Right cardiac atrium (tissue), 5 donors: Measurements from ENCODE around the gene HNMT. TPM values are rescaled to one million over a fixed set of nuclear protein-coding genes. Genes with fewer than 3 reads are reported as not detected.
"Not testable (repeated sequence)": the region's sequence is repeated elsewhere in the genome, so short reads cannot be mapped to it uniquely, and the experiment has no call there.

ENCODE experiments used
- ATAC-seq, 2 donors: fragments of 200-7000 bp; cut with Tn5 transposase; one replicate each; pipeline versions ENCODE4 v1.8.0 to v1.9.1; 2020; ENCODE audit warnings: moderate library complexity in 2 of 2, mild to moderate bottlenecking in 1 of 2
- DNase-seq, 3 donors: peaks; one replicate each; pipeline ENCODE4 v3.0.0-alpha.2; 2020
- H3K27ac ChIP-seq: one replicate; pipeline ENCODE4 v1.5.1; 2013; ENCODE audit warnings: mild to moderate bottlenecking, low read length, control low read depth, moderate library complexity
- H3K27me3 ChIP-seq: one replicate; pipeline ENCODE4 v1.6.1; 2013; ENCODE audit not compliant: control insufficient read depth, insufficient read depth
- H3K4me1 ChIP-seq: one replicate; pipeline ENCODE4 v1.6.1; 2013; ENCODE audit warnings: low read length; ENCODE audit not compliant: control insufficient read depth, insufficient read depth
- H3K4me3 ChIP-seq: one replicate; pipeline ENCODE4 v1.5.1; 2013; ENCODE audit warnings: low read length, control low read depth
- H3K9me3 ChIP-seq: one replicate; pipeline ENCODE4 v1.6.1; 2013; ENCODE audit warnings: low read length; ENCODE audit not compliant: control insufficient read depth
- WGBS: extraction: QIAGEN DNeasy Blood & Tissue Kit; methylation state at CpG from one replicate; pipeline ENCODE4 v1.1.7; 2013; 5-methylcytosine and 5-hydroxymethylcytosine counted together
- intact Hi-C, 4 donors: fragments of 100-400 bp; cut with DNase I; formaldehyde crosslinking; loops; one replicate each; pipeline versions ENCODE4 v1.11.0 to v1.14.0; 2022 to 2023
- polyA plus RNA-seq: library from polyadenylated mRNA; stranded (reverse); fragments of 200-250 nt; gene quantifications from one replicate; pipeline ENCODE4 v1.2.3, GENCODE V29; 2013
- total RNA-seq, 4 donors: library from RNA; stranded (reverse); fragmentation: NEBNext Ultra II Directional; extraction: Animal tissue kit (Norgen Biotek cat#: 25700); gene quantifications; one replicate each; pipeline ENCODE4 v1.2.1, GENCODE V29; 2021
- donor health status: healthy with polysubstance abuse.
- donor health status: DM: no; HTN: yes; CAD: no.
- donor health status: DM: no; HTN: no; CAD: no.
- donor health status: DM: no; HTN: yes; CAD: no; lungs with severe emphysema.
- donor health status: DM: yes; HTN: yes; CAD: no.

The HNMT gene
- total and polyA plus RNA-seq, 5 donors = 13.7 to 25.6 (median 22.9) TPM

DNA sequence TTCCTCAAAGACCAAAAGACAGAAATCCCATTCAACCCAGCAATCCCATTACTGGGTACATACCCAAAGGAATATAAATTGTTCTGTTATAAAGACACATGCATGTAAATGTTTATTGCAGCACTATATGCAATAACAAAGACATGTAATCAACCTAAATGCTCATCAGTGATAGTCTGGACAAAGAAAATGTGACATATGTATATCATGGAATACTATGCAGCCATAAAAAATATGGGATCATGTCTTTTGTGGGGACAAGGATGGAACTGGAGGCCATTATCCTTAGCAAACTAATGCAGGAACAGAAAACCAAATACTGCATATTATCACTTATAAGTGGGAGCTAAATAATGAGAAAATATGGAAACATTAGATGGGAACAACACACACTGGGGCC is 2.7 kb upstream of the HNMT start:
- no peak overlapping the region for H3K4me3 ChIP-seq
- no peak for DNase-seq
- no peak overlapping the region for H3K27ac ChIP-seq
- no peaks in the 10 kb centered on the region for H3K27me3 ChIP-seq
- no peaks in the 10 kb centered on the region for H3K9me3 ChIP-seq
- H3K4me1 ChIP-seq = peaks cover 3% of the 10 kb centered on the region
- intact Hi-C loops = no loop called here
- no peak for ATAC-seq

- WGBS = 41% methylated on average over 9 of the region's 9 CpGs
- ATAC-seq (peak; percentile 27), DNase-seq (no peak)
- H3K27ac ChIP-seq = peak overlapping the region; percentile 99
- no peaks in the 10 kb centered on the region for H3K9me3 ChIP-seq
- peaks cover 3% of the 10 kb centered on the region for H3K4me1 ChIP-seq
- H3K27me3 ChIP-seq = no peaks in the 10 kb centered on the region
- intact Hi-C loops = no loop called here
- H3K4me3 ChIP-seq = peak overlapping the region; percentile 65
Measured at GRCh38 chr2:137963535-137964065, 673 bp upstream of the HNMT start.

GRCh38 chr2:137964859-137965459 is 686 bp downstream of the HNMT start:
- Histone ChIP-seq H3K27ac (peak overlapping the region; percentile 55), H3K4me1 (peaks cover 3% of the 10 kb centered on the region), H3K27me3 (no peaks in the 10 kb centered on the region), H3K9me3 (no peaks in the 10 kb centered on the region), H3K4me3 (peak overlapping the region; percentile 65)
- intact Hi-C loops = no loop called here
- DNase-seq (no peak), ATAC-seq (no peak)
- 37% methylated on average over 3 of the region's 3 CpGs for WGBS

DNA sequence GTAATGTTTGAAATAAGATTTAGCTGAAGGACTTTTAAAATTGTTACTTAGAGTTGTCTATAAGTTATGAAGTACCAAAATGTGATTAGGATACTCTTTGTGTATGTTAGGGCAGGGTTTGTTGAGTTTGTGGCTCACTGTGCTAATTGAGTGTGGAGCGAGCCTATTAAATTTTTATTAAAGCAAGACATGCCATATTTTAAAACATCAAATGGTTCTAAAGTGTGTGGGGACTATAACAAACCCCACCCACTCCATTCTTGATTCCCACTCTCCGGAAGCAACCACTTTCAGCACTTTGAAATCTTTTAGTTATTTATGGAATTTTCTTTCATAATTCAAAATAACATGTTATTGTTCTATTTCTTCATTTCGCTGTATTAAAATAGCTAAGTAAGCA is 1.8 kb downstream of the HNMT start:
- no peak for ATAC-seq
- peaks cover 3% of the 10 kb centered on the region for H3K4me1 ChIP-seq
- DNase-seq = no peak
- H3K27me3 ChIP-seq = no peaks in the 10 kb centered on the region
- no peaks in the 10 kb centered on the region for H3K9me3 ChIP-seq
- 61% methylated on average over 3 of the region's 3 CpGs for WGBS
- H3K27ac ChIP-seq = no peak overlapping the region
- H3K4me3 ChIP-seq = peak overlapping the region; percentile 65
- intact Hi-C loops = no loop called here

DNA sequence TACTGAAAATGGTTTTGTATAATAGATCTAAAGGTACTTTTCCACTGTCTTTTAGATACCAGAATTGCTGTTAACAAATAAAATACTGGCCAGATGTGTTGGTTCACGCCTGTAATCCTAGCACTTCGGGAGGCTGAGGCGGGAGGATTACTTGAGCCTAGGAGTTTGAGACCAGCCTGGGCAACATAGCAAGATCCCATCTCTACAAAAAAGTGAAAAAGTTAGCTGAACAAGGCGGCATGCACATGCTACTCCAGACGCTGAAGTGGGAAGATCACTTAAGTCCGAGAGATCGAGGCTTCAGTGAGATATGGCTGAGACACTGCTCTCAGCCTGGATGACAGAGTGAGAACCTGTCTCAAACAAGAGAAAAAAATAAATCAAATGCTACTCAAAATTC is 2.8 kb downstream of the HNMT start:
- ATAC-seq (no peak), DNase-seq (no peak)
- Histone ChIP-seq H3K27ac (no peak overlapping the region), H3K9me3 (no peaks in the 10 kb centered on the region), H3K27me3 (no peaks in the 10 kb centered on the region), H3K4me1 (peaks cover 3% of the 10 kb centered on the region), H3K4me3 (no peak overlapping the region)
- intact Hi-C loops = no loop called here
- WGBS = 96% methylated on average over 7 of the region's 7 CpGs

GRCh38 chr2:137968477-137969417 is 4.5 kb downstream of the HNMT start:
- intact Hi-C loops = no loop called here
- Histone ChIP-seq H3K4me1 (no peaks in the 10 kb centered on the region), H3K27me3 (no peaks in the 10 kb centered on the region), H3K27ac (no peak overlapping the region), H3K4me3 (no peak overlapping the region), H3K9me3 (no peaks in the 10 kb centered on the region)
- DNase-seq (no peak), ATAC-seq (peak in 1 of 2 donors; percentile 4)
- WGBS = 60% methylated on average over 6 of the region's 6 CpGs

DNA sequence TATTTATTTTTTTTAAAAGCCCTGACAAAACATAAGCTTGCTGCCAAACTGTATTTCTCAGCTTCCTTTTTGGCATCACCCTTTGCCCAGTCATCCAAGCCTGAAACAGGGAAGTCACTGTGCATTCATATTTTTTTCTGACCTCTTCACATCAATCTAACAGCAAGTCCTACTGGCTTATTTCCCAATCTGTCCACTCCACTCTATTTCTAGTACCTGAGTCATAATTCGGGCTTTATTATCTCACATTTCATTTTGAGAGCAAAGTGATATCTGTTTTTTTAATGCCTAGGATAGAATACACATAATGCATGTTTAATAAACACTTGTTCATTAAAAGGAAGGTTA is 5.1 kb downstream of the HNMT start:
- intact Hi-C loops = no loop called here
- ATAC-seq (peak; percentile 88 to 89), DNase-seq (peak in 1 of 3 donors; percentile 41)
- Histone ChIP-seq H3K27ac (no peak overlapping the region), H3K9me3 (no peaks in the 10 kb centered on the region), H3K4me1 (no peaks in the 10 kb centered on the region), H3K27me3 (no peaks in the 10 kb centered on the region), H3K4me3 (no peak overlapping the region)
- 1% methylated on average over 1 of the region's 1 CpG for WGBS

GRCh38 chr2:137969876-137970275 is 5.6 kb downstream of the HNMT start:
- H3K4me1 ChIP-seq = no peaks in the 10 kb centered on the region
- WGBS = 98% methylated on average over 1 of the region's 1 CpG
- no peak for ATAC-seq
- H3K27me3 ChIP-seq = no peaks in the 10 kb centered on the region
- intact Hi-C loops = no loop called here
- no peak overlapping the region for H3K27ac ChIP-seq
- DNase-seq = no peak
- no peak overlapping the region for H3K4me3 ChIP-seq
- no peaks in the 10 kb centered on the region for H3K9me3 ChIP-seq

GRCh38 chr2:137971259-137971658 is 7.0 kb downstream of the HNMT start:
- H3K4me1 ChIP-seq, intact Hi-C loops, H3K27ac ChIP-seq, H3K27me3 ChIP-seq, DNase-seq, ATAC-seq, H3K9me3 ChIP-seq, H3K4me3 ChIP-seq: not testable (repeated sequence)
- 89% methylated on average over 3 of the region's 3 CpGs for WGBS

GRCh38 chr2:137973280-137973679 is 9.0 kb downstream of the HNMT start:
- Histone ChIP-seq H3K4me1 (no peaks in the 10 kb centered on the region), H3K27ac (no peak overlapping the region), H3K27me3 (no peaks in the 10 kb centered on the region), H3K9me3 (no peaks in the 10 kb centered on the region), H3K4me3 (no peak overlapping the region)
- ATAC-seq = no peak
- intact Hi-C loops = no loop called here
- no peak for DNase-seq
